Keratinocyte (primary cell): ENCODE results near the gene IGF2BP2. TPM values are rescaled to one million over a fixed set of nuclear protein-coding genes. Genes with fewer than 3 reads are reported as not detected.
A peak's percentile ranks its signal among the peaks of the same experiment; 100 is the strongest.

Experiments
- DNase-seq: peaks from one replicate; pipeline ENCODE4 v3.0.0-alpha.2; 2011; ENCODE audit warnings: low read depth, missing footprints, low spot score
- FAIRE-seq: peaks from 2 replicates; lab custom pipeline; 2011; peaks lifted over from hg19 to GRCh38; lab: Jason Lieb, UNC
- H2AFZ ChIP-seq: 2 replicates; pipeline ENCODE4 v1.6.0; 2012; ENCODE audit warnings: low read length, control low read depth, inconsistent platforms; ENCODE audit not compliant: control insufficient read depth
- H3K27ac ChIP-seq: 2 replicates; pipeline ENCODE4 v1.5.1; 2011; ENCODE audit warnings: low read length; ENCODE audit not compliant: control insufficient read depth, insufficient read depth
- H3K27me3 ChIP-seq: 3 replicates; pipeline ENCODE4 v1.6.0; 2011; ENCODE audit warnings: low read length; ENCODE audit not compliant: control insufficient read depth, insufficient read depth; ENCODE audit errors: extremely low read depth
- H3K36me3 ChIP-seq, 2 experiments: 2 replicates in 1 of 2; 3 replicates in 1 of 2; pipeline ENCODE4 v1.5.1; 2011; ENCODE audit warnings: low read length in 2 of 2, mild to moderate bottlenecking in 1 of 2; ENCODE audit not compliant: control insufficient read depth in 2 of 2, insufficient read depth in 2 of 2; ENCODE audit errors: extremely low read depth in 1 of 2
- H3K4me1 ChIP-seq: 3 replicates; pipeline ENCODE4 v1.5.1; 2011; ENCODE audit warnings: low read length; ENCODE audit not compliant: control insufficient read depth, insufficient read depth; ENCODE audit errors: extremely low read depth
- H3K4me2 ChIP-seq: 3 replicates; pipeline ENCODE4 v1.6.0; 2011; ENCODE audit warnings: low read depth, low read length; ENCODE audit not compliant: control insufficient read depth, insufficient read depth; ENCODE audit errors: extremely low read depth
- H3K4me3 ChIP-seq, 3 experiments: fragments of 200-600 bp in 1 of 3; sonication (generic) in 1 of 3; 2 replicates in 2 of 3; 3 replicates in 1 of 3; pipeline ENCODE4 v1.5.1; 2011 to 2016; ENCODE audit warnings: low read length in 3 of 3, mild to moderate bottlenecking in 3 of 3, control low read depth in 2 of 3, inconsistent platforms in 1 of 3, low read depth in 1 of 3, mixed read lengths in 1 of 3, mixed run types in 1 of 3, moderate library complexity in 1 of 3; ENCODE audit not compliant: control insufficient read depth in 2 of 3, insufficient read depth in 2 of 3; ENCODE audit errors: extremely low read depth in 1 of 3
- H3K79me2 ChIP-seq: 2 replicates; pipeline ENCODE4 v1.6.0; 2012; ENCODE audit warnings: low read length; ENCODE audit not compliant: control insufficient read depth, insufficient read depth
- H3K9ac ChIP-seq: 3 replicates; pipeline ENCODE4 v1.6.0; 2011; ENCODE audit warnings: low read length; ENCODE audit not compliant: control insufficient read depth, insufficient read depth; ENCODE audit errors: extremely low read depth
- H3K9me1 ChIP-seq: 3 replicates; pipeline ENCODE4 v1.6.0; 2011; ENCODE audit warnings: low read length; ENCODE audit not compliant: control insufficient read depth, insufficient read depth; ENCODE audit errors: extremely low read depth
- H3K9me3 ChIP-seq: 2 replicates; pipeline ENCODE4 v1.5.1; 2012; ENCODE audit warnings: low read depth, low read length; ENCODE audit not compliant: control insufficient read depth
- H4K20me1 ChIP-seq: 3 replicates; pipeline ENCODE4 v1.6.0; 2011; ENCODE audit warnings: low read length; ENCODE audit not compliant: control insufficient read depth, insufficient read depth; ENCODE audit errors: extremely low read depth
- CTCF ChIP-seq, 3 experiments: IDR thresholded peaks in 1 of 3; conservative IDR thresholded peaks in 1 of 3; optimal IDR thresholded peaks in 1 of 3; 2 replicates in 2 of 3; 3 replicates in 1 of 3; pipeline versions ENCODE3 to v1.5.1; 2011; ENCODE audit warnings: low read length in 3 of 3, mild to moderate bottlenecking in 3 of 3, moderate library complexity in 2 of 3, control low read depth in 1 of 3, inconsistent platforms in 1 of 3; ENCODE audit not compliant: insufficient read depth in 2 of 3; ENCODE audit errors: extremely low read depth in 1 of 3
- EZH2 ChIP-seq: IDR thresholded peaks from one replicate; pipeline ENCODE4 v1.6.1; 2012; ENCODE audit warnings: inconsistent platforms, mild to moderate bottlenecking, low read length, moderate library complexity
- dilution Hi-C: fragments of 300-500 bp; cut with MboI; formaldehyde crosslinking; loops from one replicate; pipeline ENCODE4 v1.7.0; 2020; ENCODE audit warnings: low sequenced_read_pairs; ENCODE audit not compliant: extremely low pct_ligation_motif_present
- polyA plus RNA-seq, 5 experiments: library from polyadenylated mRNA; depleted of rRNA in 3 of 5; stranded (reverse) in 3 of 5; stranded (forward) in 1 of 5; unstranded in 1 of 5; fragments of >200 nt; gene quantifications; 1 replicate in 1 of 5; 2 replicates in 3 of 5; 3 replicates in 1 of 5; pipeline versions ENCODE4 v1.2.1 to v1.2.3, GENCODE V29; 2011 to 2012; ENCODE audit warnings: missing spikeins in 2 of 5, low read depth in 1 of 5, low replicate concordance in 1 of 5

Gene IGF2BP2
- polyA plus RNA-seq, 1 donor (not counting 4 experiments of a cell fraction or from before 2014, with no cell fraction given) = 21.2 TPM

GRCh38 chr3:185730550-185730949 lies 94.3 kb downstream of the IGF2BP2 start:
- Histone ChIP-seq H4K20me1 (no peaks in the 10 kb centered on the region), H3K4me1 (peaks cover 93% of the 10 kb centered on the region), H2AFZ (no peak overlapping the region), H3K36me3 (peaks cover 0 to 11% of the 10 kb centered on the region in 2 experiments), H3K79me2 (peaks cover 56% of the 10 kb centered on the region), H3K9me3 (no peaks in the 10 kb centered on the region), H3K27ac (peak overlapping the region; percentile 98), H3K9ac (peak overlapping the region; percentile 3), H3K9me1 (no peaks in the 10 kb centered on the region), H3K4me2 (no peak overlapping the region), H3K27me3 (no peaks in the 10 kb centered on the region), H3K4me3 (no peak overlapping the region)
- DNase-seq = no peak
- dilution Hi-C loops = no loop called here
- no peak for FAIRE-seq
- TF ChIP-seq CTCF (optimal IDR thresholded peaks at IDR 0.05 in 1 of 3, IDR thresholded peaks at IDR 0.05 in 1 of 3, conservative IDR thresholded peaks at IDR 0.05 in 1 of 3; ENCODE audit: extremely low read depth in 1 of 3, insufficient read depth in 2 of 3, low read length in 3 of 3) (no peak), EZH2 (no peak)

- peak overlapping the region in 2 of 3 experiments; percentile 47 to 60 for H3K4me3 ChIP-seq
- dilution Hi-C loops = no loop called here
- no peak for FAIRE-seq
- peaks cover 86% of the 10 kb centered on the region for H3K4me1 ChIP-seq
- H3K9me1 ChIP-seq = no peaks in the 10 kb centered on the region
- peak overlapping the region; percentile 98 for H3K27ac ChIP-seq
- H3K4me2 ChIP-seq = peak overlapping the region; percentile 79
- H3K36me3 ChIP-seq = peaks cover 0 to 9% of the 10 kb centered on the region in 2 experiments
- no peak for TF ChIP-seq EZH2
- TF ChIP-seq CTCF (optimal IDR thresholded peaks at IDR 0.05 in 1 of 3, IDR thresholded peaks at IDR 0.05 in 1 of 3, conservative IDR thresholded peaks at IDR 0.05 in 1 of 3; ENCODE audit: extremely low read depth in 1 of 3, insufficient read depth in 2 of 3, low read length in 3 of 3) = no peak
- peaks cover 57% of the 10 kb centered on the region for H3K79me2 ChIP-seq
- peak overlapping the region; percentile 82 for H3K9ac ChIP-seq
- H3K27me3 ChIP-seq = no peaks in the 10 kb centered on the region
- no peak overlapping the region for H2AFZ ChIP-seq
- DNase-seq = no peak
- no peaks in the 10 kb centered on the region for H4K20me1 ChIP-seq
- no peaks in the 10 kb centered on the region for H3K9me3 ChIP-seq
These were observed 95.3 kb downstream of the IGF2BP2 start for GRCh38 chr3:185729337-185730055.
